DOHH2 (cell line): ENCODE results near the gene RMND5A.

Experiments used
- H3F3A ChIP-seq: fragments of 200-600 bp; sonication (generic), shearing (Covaris generic); 2 replicates; pipeline ENCODE4 v1.6.0; 2016; ENCODE audit warnings: antibody characterized with exemption, mild to moderate bottlenecking; ENCODE audit not compliant: control insufficient read depth, insufficient read depth
- H3K27ac ChIP-seq: fragments of 200-600 bp; sonication (generic); 2 replicates; pipeline ENCODE4 v1.5.1; 2014; ENCODE audit warnings: low read depth, mild to moderate bottlenecking, low read length, moderate library complexity
- H3K27me3 ChIP-seq: fragments of 200-600 bp; sonication (generic); 2 replicates; pipeline ENCODE4 v1.6.1; 2014; ENCODE audit warnings: mild to moderate bottlenecking, low read length, mixed read lengths; ENCODE audit not compliant: control insufficient read depth
- H3K36me3 ChIP-seq: fragments of 200-600 bp; sonication (generic); 2 replicates; pipeline ENCODE4 v1.6.1; 2014; ENCODE audit warnings: mild to moderate bottlenecking, low read length, moderate library complexity, mixed read lengths; ENCODE audit not compliant: control insufficient read depth
- H3K4me1 ChIP-seq: fragments of 200-600 bp; sonication (generic); 2 replicates; pipeline ENCODE4 v1.6.1; 2014; ENCODE audit warnings: mild to moderate bottlenecking, low read length, mixed read lengths; ENCODE audit not compliant: control insufficient read depth
- H3K4me2 ChIP-seq: fragments of 200-600 bp; sonication (generic); 2 replicates; pipeline ENCODE4 v1.6.0; 2014; ENCODE audit warnings: mild to moderate bottlenecking, low read length, moderate library complexity
- H3K4me3 ChIP-seq: fragments of 200-600 bp; sonication (generic); 2 replicates; pipeline ENCODE4 v1.5.1; 2014; ENCODE audit warnings: mild to moderate bottlenecking, low read length, mixed read lengths
- H3K79me2 ChIP-seq: fragments of 200-600 bp; sonication (generic); 2 replicates; pipeline ENCODE4 v1.6.1; 2014; ENCODE audit warnings: mild to moderate bottlenecking, low read length, mixed read lengths; ENCODE audit not compliant: control insufficient read depth
- H3K9me2 ChIP-seq: fragments of 200-600 bp; sonication (generic); replicated peaks from 2 replicates; pipeline ENCODE4 v1.6.1; 2014; ENCODE audit warnings: mild to moderate bottlenecking, low read length, mixed read lengths; ENCODE audit not compliant: control insufficient read depth
- H3K9me3 ChIP-seq: fragments of 200-600 bp; sonication (generic); 2 replicates; pipeline ENCODE4 v1.6.1; 2014; ENCODE audit warnings: antibody characterized with exemption, low read length, mixed read lengths; ENCODE audit not compliant: control insufficient read depth, insufficient read depth
- H4K20me1 ChIP-seq: fragments of 200-600 bp; sonication (generic); 2 replicates; pipeline ENCODE4 v1.6.0; 2014; ENCODE audit warnings: low read depth, mild to moderate bottlenecking, antibody characterized with exemption, low read length, moderate library complexity; ENCODE audit not compliant: control insufficient read depth, insufficient read depth
- EZH2phosphoT487 ChIP-seq: fragments of 200-600 bp; sonication (generic); IDR thresholded peaks from 2 replicates; pipeline ENCODE4 v1.6.1; 2017; ENCODE audit warnings: borderline replicate concordance, mild to moderate bottlenecking, antibody characterized with exemption, low read length, moderate library complexity, mixed read lengths
- TF ChIP-seq, protein P1 (sequence below): fragments of 200-600 bp; sonication (generic); IDR thresholded peaks from one replicate; pipeline ENCODE4 v1.5.1; 2014; ENCODE audit warnings: antibody characterized with exemption, mild to moderate bottlenecking, low read depth, low read length; ENCODE audit not compliant: poor library complexity, severe bottlenecking

Gene RMND5A

DNA sequence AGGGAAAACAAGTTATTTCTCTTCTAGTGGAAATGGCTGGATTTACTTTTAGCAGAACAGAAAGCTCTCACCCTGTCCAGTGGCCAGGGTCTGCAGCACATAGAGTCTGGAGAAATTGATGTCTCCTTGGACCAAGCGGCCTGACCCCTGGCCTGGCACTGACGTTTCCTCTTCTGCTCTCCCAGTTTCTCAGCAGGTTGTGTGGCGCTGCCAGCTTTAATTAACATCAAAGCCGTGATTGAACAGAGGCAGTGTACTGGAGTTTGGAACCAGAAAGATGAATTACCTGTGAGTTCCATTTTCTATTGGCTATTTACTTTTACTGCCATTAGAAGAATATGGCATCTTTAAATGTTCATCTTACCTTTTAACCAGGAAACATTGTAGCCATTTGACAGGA, 49.7 kb downstream of the RMND5A start:
- peaks cover 88% of the 10 kb centered on the region for H3K36me3 ChIP-seq
- TF ChIP-seq EZH2phosphoT487: no peak
- TF ChIP-seq, protein P1, sequence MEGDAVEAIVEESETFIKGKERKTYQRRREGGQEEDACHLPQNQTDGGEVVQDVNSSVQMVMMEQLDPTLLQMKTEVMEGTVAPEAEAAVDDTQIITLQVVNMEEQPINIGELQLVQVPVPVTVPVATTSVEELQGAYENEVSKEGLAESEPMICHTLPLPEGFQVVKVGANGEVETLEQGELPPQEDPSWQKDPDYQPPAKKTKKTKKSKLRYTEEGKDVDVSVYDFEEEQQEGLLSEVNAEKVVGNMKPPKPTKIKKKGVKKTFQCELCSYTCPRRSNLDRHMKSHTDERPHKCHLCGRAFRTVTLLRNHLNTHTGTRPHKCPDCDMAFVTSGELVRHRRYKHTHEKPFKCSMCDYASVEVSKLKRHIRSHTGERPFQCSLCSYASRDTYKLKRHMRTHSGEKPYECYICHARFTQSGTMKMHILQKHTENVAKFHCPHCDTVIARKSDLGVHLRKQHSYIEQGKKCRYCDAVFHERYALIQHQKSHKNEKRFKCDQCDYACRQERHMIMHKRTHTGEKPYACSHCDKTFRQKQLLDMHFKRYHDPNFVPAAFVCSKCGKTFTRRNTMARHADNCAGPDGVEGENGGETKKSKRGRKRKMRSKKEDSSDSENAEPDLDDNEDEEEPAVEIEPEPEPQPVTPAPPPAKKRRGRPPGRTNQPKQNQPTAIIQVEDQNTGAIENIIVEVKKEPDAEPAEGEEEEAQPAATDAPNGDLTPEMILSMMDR: no peak
- H3K9me3 ChIP-seq: no peaks in the 10 kb centered on the region
- H4K20me1 ChIP-seq: no peaks in the 10 kb centered on the region
- H3K4me2 ChIP-seq: no peak overlapping the region
- no peak overlapping the region for H3K4me3 ChIP-seq
- no peak overlapping the region for H3K27ac ChIP-seq
- H3K79me2 ChIP-seq: peaks cover 3% of the 10 kb centered on the region; the same call in 1 of the 2 replicates
- no peaks in the 10 kb centered on the region for H3F3A ChIP-seq
- no peaks in the 10 kb centered on the region for H3K4me1 ChIP-seq
- no peaks in the 10 kb centered on the region for H3K9me2 ChIP-seq
- no peaks in the 10 kb centered on the region for H3K27me3 ChIP-seq

DNA sequence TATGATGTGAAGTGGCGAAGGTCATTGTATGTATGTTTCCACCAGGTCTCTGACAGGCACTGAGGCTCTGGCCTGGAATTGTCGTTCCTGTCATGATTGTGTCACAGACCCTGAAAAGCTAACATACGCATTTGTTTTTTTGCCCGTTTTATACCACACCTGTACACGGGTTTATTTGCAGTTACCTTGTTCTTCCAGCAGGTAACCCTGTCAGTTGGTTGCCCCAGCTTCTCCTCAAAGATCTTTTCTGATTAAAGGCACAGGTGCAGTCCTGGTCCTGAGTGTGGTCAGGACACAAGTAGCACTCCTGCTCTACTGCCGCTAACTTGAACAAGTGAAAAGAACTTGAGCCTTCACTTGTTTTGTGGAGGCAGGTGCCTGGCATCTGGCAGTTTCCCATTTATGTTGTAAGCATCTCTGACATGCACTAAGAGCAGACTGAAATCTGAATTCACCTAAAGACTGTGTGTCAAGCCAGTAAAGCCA, 50.8 kb downstream of the RMND5A start:
- H3K36me3 ChIP-seq: peaks cover 85% of the 10 kb centered on the region

DNA sequence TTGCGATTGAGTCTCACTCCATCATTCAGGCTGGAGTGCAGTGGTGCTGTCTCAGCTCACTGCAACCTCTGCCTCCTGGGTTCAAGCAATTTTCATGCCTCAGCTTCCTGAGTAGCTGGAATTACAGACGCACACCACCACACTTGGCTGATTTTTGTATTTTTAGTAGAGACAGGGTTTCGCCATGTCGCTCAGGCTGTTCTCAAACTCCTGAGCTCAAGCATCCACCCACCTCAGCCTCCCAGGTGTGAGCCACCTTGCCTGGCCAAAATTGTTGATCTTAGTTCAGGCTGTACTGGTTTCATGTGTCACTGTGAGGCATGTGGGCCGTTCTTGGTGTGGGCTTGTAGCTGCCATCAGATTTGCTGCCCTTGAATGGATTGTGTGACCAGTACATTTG, 52.5 kb downstream of the RMND5A start:
- no peak overlapping the region for H3K4me3 ChIP-seq
- no peak overlapping the region for H3K4me2 ChIP-seq
- H3F3A ChIP-seq: no peaks in the 10 kb centered on the region
- H4K20me1 ChIP-seq: no peaks in the 10 kb centered on the region
- H3K36me3 ChIP-seq: peaks cover 73% of the 10 kb centered on the region
- no peak overlapping the region for H3K27ac ChIP-seq
- no peaks in the 10 kb centered on the region for H3K27me3 ChIP-seq
- no peaks in the 10 kb centered on the region for H3K9me3 ChIP-seq
- H3K9me2 ChIP-seq: no peaks in the 10 kb centered on the region
- TF ChIP-seq EZH2phosphoT487: no peak
- TF ChIP-seq, protein P1: no peak
- no peaks in the 10 kb centered on the region for H3K4me1 ChIP-seq
- no peaks in the 10 kb centered on the region for H3K79me2 ChIP-seq

More for the DNA sequence above, 50.8 kb downstream of the RMND5A start:
- Histone ChIP-seq H3K27ac (no peak overlapping the region), H3K9me3 (no peaks in the 10 kb centered on the region), H4K20me1 (no peaks in the 10 kb centered on the region), H3K79me2 (no peaks in the 10 kb centered on the region), H3K27me3 (no peaks in the 10 kb centered on the region), H3K9me2 (no peaks in the 10 kb centered on the region), H3K4me2 (no peak overlapping the region), H3F3A (no peaks in the 10 kb centered on the region), H3K4me3 (no peak overlapping the region), H3K4me1 (no peaks in the 10 kb centered on the region)
- TF ChIP-seq, protein P1: no peak
- no peak for TF ChIP-seq EZH2phosphoT487

DNA sequence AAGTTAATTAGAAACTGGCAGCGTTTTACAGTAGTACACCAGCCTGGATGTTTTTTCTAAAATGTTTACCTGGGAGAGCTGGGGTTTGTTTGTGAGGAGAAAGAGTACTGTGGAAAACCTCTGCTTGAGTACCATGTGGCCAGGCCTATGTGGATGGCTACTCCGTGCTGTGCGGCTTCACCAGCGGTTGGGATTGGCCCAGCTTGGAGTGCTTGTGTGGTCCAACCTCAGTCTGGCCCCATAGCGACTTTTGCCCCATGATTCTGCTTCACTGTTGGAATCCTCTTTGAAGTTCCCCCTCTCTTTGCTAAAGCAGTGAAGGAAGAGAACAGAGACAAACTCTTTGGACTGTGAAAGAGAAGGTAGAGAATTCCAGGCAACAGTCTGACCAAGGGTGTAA, 54.8 kb downstream of the RMND5A start:
- H3K9me2 ChIP-seq: no peaks in the 10 kb centered on the region
- H3K36me3 ChIP-seq: peaks cover 54% of the 10 kb centered on the region
- no peaks in the 10 kb centered on the region for H4K20me1 ChIP-seq
- no peak overlapping the region for H3K4me3 ChIP-seq
- no peaks in the 10 kb centered on the region for H3K4me1 ChIP-seq
- no peaks in the 10 kb centered on the region for H3K79me2 ChIP-seq
- H3F3A ChIP-seq: no peaks in the 10 kb centered on the region
- H3K27me3 ChIP-seq: no peaks in the 10 kb centered on the region
- no peak for TF ChIP-seq EZH2phosphoT487
- TF ChIP-seq, protein P1: no peak
- H3K9me3 ChIP-seq: no peaks in the 10 kb centered on the region
- H3K27ac ChIP-seq: no peak overlapping the region
- no peak overlapping the region for H3K4me2 ChIP-seq
